IMR-90 (cell line): ENCODE data around the gene PAX3. TPM values are rescaled to one million over a fixed set of nuclear protein-coding genes. Genes with fewer than 3 reads are reported as not detected.

Experiments
- ATAC-seq: fragments of 200-7000 bp; cut with Tn5 transposase; 2 replicates; pipeline ENCODE4 v1.9.1; 2020; ENCODE audit warnings: low read depth, mild to moderate bottlenecking, moderate library complexity
- BruUV-seq: library from RNA; stranded (reverse); fragments of 400-500 nt; replicated peaks from 2 replicates; lab custom pipeline; 2021; lab: Mats Ljungman, UMichigan
- CTCF ChIA-PET: fragments of 300-600 bp; formaldehyde crosslinking; extraction: SDS; loops from one replicate; lab custom pipeline; 2021; ENCODE audit warnings: antibody characterized with exemption; lab: Yijun Ruan, JAX
- POLR2A ChIA-PET: fragments of 300-600 bp; sonication (Branson Sonifier 250); formaldehyde crosslinking; loops from one replicate; lab custom pipeline; 2022; ENCODE audit warnings: antibody characterized with exemption; ENCODE audit not compliant: unreplicated experiment; lab: Charles Lee
- DNase-seq: peaks from one replicate; pipeline ENCODE4 v3.0.0; 2013
- H2AFZ ChIP-seq: replicated peaks from 2 replicates; pipeline ENCODE3; 2013; ENCODE audit warnings: low read length, mild to moderate bottlenecking; ENCODE audit not compliant: poor library complexity
- H2AK5ac ChIP-seq: 2 replicates; pipeline ENCODE4 v1.6.1; 2013; ENCODE audit warnings: low read depth, low read length, inconsistent platforms
- H2AK9ac ChIP-seq: replicated peaks from 2 replicates; pipeline ENCODE3; 2013; ENCODE audit warnings: mild to moderate bottlenecking, low read depth, low read length, moderate library complexity; ENCODE audit not compliant: poor library complexity
- H2BK120ac ChIP-seq: 2 replicates; pipeline ENCODE4 v1.6.1; 2013; ENCODE audit warnings: low read depth, low read length, inconsistent platforms
- H2BK15ac ChIP-seq: 3 replicates; pipeline ENCODE4 v1.6.1; 2013; ENCODE audit warnings: low read depth, low read length, inconsistent platforms
- H2BK20ac ChIP-seq: 2 replicates; pipeline ENCODE4 v1.6.1; 2013; ENCODE audit warnings: low read depth, mild to moderate bottlenecking, inconsistent platforms, low read length, moderate library complexity
- H2BK5ac ChIP-seq: 2 replicates; pipeline ENCODE4 v1.6.1; 2013; ENCODE audit warnings: mild to moderate bottlenecking, low read depth, low read length, inconsistent platforms; ENCODE audit not compliant: poor library complexity, severe bottlenecking
- H3K14ac ChIP-seq: replicated peaks from 2 replicates; pipeline ENCODE4 v1.6.1; 2013; ENCODE audit warnings: low read depth, low read length, inconsistent platforms
- H3K18ac ChIP-seq: 2 replicates; pipeline ENCODE4 v1.6.1; 2013; ENCODE audit warnings: low read depth, low read length, control low read depth
- H3K23ac ChIP-seq: 2 replicates; pipeline ENCODE4 v1.6.1; 2013; ENCODE audit warnings: low read depth, low read length, inconsistent platforms
- H3K27ac ChIP-seq: 2 replicates; pipeline ENCODE4 v1.5.1; 2013; ENCODE audit warnings: mild to moderate bottlenecking, control low read depth, low read length; ENCODE audit not compliant: insufficient read depth
- H3K27me3 ChIP-seq: 2 replicates; pipeline ENCODE4 v1.6.1; 2013; ENCODE audit warnings: low read length; ENCODE audit not compliant: control insufficient read depth, insufficient read depth
- H3K36me3 ChIP-seq: 2 replicates; pipeline ENCODE4 v1.6.1; 2013; ENCODE audit warnings: low read length, mixed read lengths; ENCODE audit not compliant: control insufficient read depth, insufficient read depth
- H3K4ac ChIP-seq: 2 replicates; pipeline ENCODE4 v1.6.1; 2013; ENCODE audit warnings: low read depth, low read length, inconsistent platforms
- H3K4me1 ChIP-seq: 2 replicates; pipeline ENCODE4 v1.6.1; 2013; ENCODE audit warnings: low read length, mixed read lengths; ENCODE audit not compliant: control insufficient read depth, insufficient read depth
- H3K4me2 ChIP-seq: 2 replicates; pipeline ENCODE4 v1.6.1; 2013; ENCODE audit warnings: low read depth, mild to moderate bottlenecking, control low read depth, low read length, moderate library complexity
- H3K4me3 ChIP-seq: 2 replicates; pipeline ENCODE4 v1.5.1; 2013; ENCODE audit warnings: low read depth, mild to moderate bottlenecking, control low read depth, low read length, moderate library complexity; ENCODE audit not compliant: insufficient read depth
- H3K56ac ChIP-seq: 2 replicates; pipeline ENCODE4 v1.6.1; 2013; ENCODE audit warnings: low read length, inconsistent platforms; ENCODE audit not compliant: insufficient read depth; ENCODE audit errors: extremely low read depth
- H3K79me1 ChIP-seq, 2 experiments: 2 replicates each; pipeline ENCODE4 v1.6.1; 2013; ENCODE audit warnings: low read length in 2 of 2, inconsistent platforms in 1 of 2, low read depth in 1 of 2
- H3K9ac ChIP-seq: 2 replicates; pipeline ENCODE4 v1.6.1; 2013; ENCODE audit warnings: low read depth, low read length, control low read depth
- H3K9me1 ChIP-seq: 2 replicates; pipeline ENCODE4 v1.6.1; 2013; ENCODE audit warnings: low read length, inconsistent platforms; ENCODE audit not compliant: insufficient read depth
- H3K9me3 ChIP-seq: 2 replicates; pipeline ENCODE4 v1.6.1; 2013; ENCODE audit warnings: low read length; ENCODE audit not compliant: control insufficient read depth, insufficient read depth
- H4K20me1 ChIP-seq: 2 replicates; pipeline ENCODE4 v1.6.1; 2013; ENCODE audit warnings: low read length, inconsistent platforms; ENCODE audit not compliant: insufficient read depth
- H4K5ac ChIP-seq: 2 replicates; pipeline ENCODE4 v1.6.1; 2013; ENCODE audit warnings: mild to moderate bottlenecking, low read depth, low read length, control low read depth
- H4K8ac ChIP-seq, 2 experiments: 2 replicates each; pipeline ENCODE4 v1.6.1; 2013; ENCODE audit warnings: low read depth in 2 of 2, low read length in 2 of 2, control low read depth in 1 of 2, inconsistent platforms in 1 of 2
- H4K91ac ChIP-seq: 2 replicates; pipeline ENCODE4 v1.6.1; 2013; ENCODE audit warnings: low read depth, low read length, inconsistent platforms; ENCODE audit not compliant: insufficient read depth
- BHLHE40 ChIP-seq: fragments of 150-350 bp; IDR thresholded peaks from 2 replicates; pipeline ENCODE4 v1.6.1; 2016; ENCODE audit warnings: mild to moderate bottlenecking, low read depth, low read length
- MAFK ChIP-seq: IDR thresholded peaks from 2 replicates; pipeline ENCODE4 v1.6.1; 2012; ENCODE audit warnings: low read depth, low read length, improper control_type of control experiment
- MXI1 ChIP-seq: IDR thresholded peaks from 2 replicates; pipeline ENCODE4 v1.6.1; 2012; ENCODE audit warnings: low read depth, mild to moderate bottlenecking, low read length, moderate library complexity, borderline replicate concordance
- SMC3 ChIP-seq: fragments of 150-350 bp; IDR thresholded peaks from 2 replicates; pipeline ENCODE4 v1.6.1; 2016; ENCODE audit warnings: low read depth, mild to moderate bottlenecking, antibody characterized with exemption, low read length, moderate library complexity
- WGBS, 2 experiments: methylation state at CpG; one replicate each; pipeline versions ENCODE4 v1.1.5 to v1.1.7; 2013; ENCODE audit warnings: missing lambda C conversion rate in 2 of 2; ENCODE audit not compliant: insufficient read length in 1 of 2; ENCODE audit errors: extremely low coverage in 2 of 2; 5-methylcytosine and 5-hydroxymethylcytosine counted together
- dilution Hi-C: fragments of 300-500 bp; cut with HindIII; formaldehyde crosslinking; loops from one replicate; pipeline ENCODE4 v1.14.3; 2018; ENCODE audit warnings: low sequenced_read_pairs; ENCODE audit not compliant: unreplicated experiment
- in situ Hi-C: fragments of 300-500 bp; cut with MboI; formaldehyde crosslinking; loops from 3 replicates; pipeline ENCODE4 v1.14.3; 2019; ENCODE audit warnings: low sequenced_read_pairs, inconsistent platforms, mixed read lengths
- intact Hi-C: fragments of 100-400 bp; cut with micrococcal nuclease; formaldehyde crosslinking; loops from 2 replicates; pipeline ENCODE4 v1.10.0; 2022
- polyA plus RNA-seq, 3 experiments: library from polyadenylated mRNA; depleted of rRNA; stranded (reverse); fragments of >200 nt; gene quantifications; 2 replicates each; pipeline ENCODE4 v1.2.3, GENCODE V29; 2012; ENCODE audit warnings: low replicate concordance in 1 of 3
- total RNA-seq: library from RNA; depleted of rRNA; stranded (reverse); fragments of >200 nt; gene quantifications from 2 replicates; pipeline ENCODE4 v1.2.3, GENCODE V29; 2012

PAX3 gene
- total and polyA plus RNA-seq, 2 of the 4 experiments (the other 2 are of a cell fraction) = not detected

- CTCF ChIA-PET = no interaction called here
- Histone ChIP-seq H4K5ac (no peak overlapping the region), H3K4ac (no peak overlapping the region), H3K9ac (no peak overlapping the region), H3K18ac (no peak overlapping the region), H2BK120ac (no peak overlapping the region), H3K9me1 (no peaks in the 10 kb centered on the region), H3K4me3 (no peak overlapping the region), H3K27ac (no peak overlapping the region), H2BK5ac (no peak overlapping the region), H2AK9ac (no peak overlapping the region), H3K9me3 (peaks cover 19% of the 10 kb centered on the region; the same call in 1 of the 2 replicates), H3K27me3 (peaks cover 93% of the 10 kb centered on the region), H4K8ac (no peak overlapping the region), H3K4me2 (no peak overlapping the region), H3K14ac (no peak overlapping the region), H2BK20ac (no peak overlapping the region), H2AFZ (no peak overlapping the region), H2BK15ac (no peak overlapping the region), H3K23ac (no peak overlapping the region), H3K79me1 (no peaks in the 10 kb centered on the region), H3K56ac (no peak overlapping the region), H4K20me1 (no peaks in the 10 kb centered on the region), H3K4me1 (peaks cover 2% of the 10 kb centered on the region; the same call in 1 of the 2 replicates), H3K36me3 (no peaks in the 10 kb centered on the region), H2AK5ac (no peak overlapping the region), H4K91ac (no peak overlapping the region)
- no peak for ATAC-seq
- in situ Hi-C loops (no loop called here), dilution Hi-C loops (no loop called here), intact Hi-C loops (no loop called here)
- no peak for DNase-seq
- WGBS, 2 experiments = no CpG with 5 or more reads among the region's 11 CpGs
- no TSS peak for BruUV-seq
- TF ChIP-seq SMC3 (no peak), MXI1 (no peak), MAFK (no peak), BHLHE40 (no peak)
- POLR2A ChIA-PET = no interaction called here
Observed at GRCh38 chr2:222307978-222308730, 9.4 kb upstream of the PAX3 start.
